ENCODE data around the gene DCX.

GRCh38 chrX:111283446-111283845 is 128.5 kb downstream of the DCX start:
- TF ChIP-seq POLR2A (IDR thresholded peaks at IDR 0.05; ENCODE audit: low read length) (no peak), GATA1 (IDR thresholded peaks at IDR 0.05; ENCODE audit: low read depth, low read length) (no peak)
